Osteocyte (in vitro differentiated cells): ENCODE results near the gene EPHA3. TPM values are rescaled to one million over a fixed set of nuclear protein-coding genes. Genes with fewer than 3 reads are reported as not detected.

Source experiments
- DNase-seq: peaks from one replicate; pipeline ENCODE4 v3.0.0; 2021; ENCODE audit warnings: mixed read lengths; ENCODE audit not compliant: unreplicated experiment; ENCODE audit errors: extremely low spot score
- H3K27ac Mint-ChIP-seq: one replicate; pipeline ENCODE4 v1.8.0; 2021; ENCODE audit warnings: mild to moderate bottlenecking, mixed read lengths; ENCODE audit not compliant: unreplicated experiment
- H3K27me3 Mint-ChIP-seq: one replicate; pipeline ENCODE4 v1.8.0; 2021; ENCODE audit warnings: mixed read lengths; ENCODE audit not compliant: unreplicated experiment
- H3K36me3 Mint-ChIP-seq: one replicate; pipeline ENCODE4 v1.8.0; 2021; ENCODE audit warnings: mixed read lengths; ENCODE audit not compliant: unreplicated experiment
- H3K4me1 Mint-ChIP-seq: one replicate; pipeline ENCODE4 v1.8.0; 2021; ENCODE audit warnings: mixed read lengths; ENCODE audit not compliant: unreplicated experiment
- H3K4me3 Mint-ChIP-seq: one replicate; pipeline ENCODE4 v1.8.0; 2021; ENCODE audit warnings: mild to moderate bottlenecking, moderate library complexity, mixed read lengths; ENCODE audit not compliant: unreplicated experiment
- H3K9me3 Mint-ChIP-seq: one replicate; pipeline ENCODE4 v1.8.0; 2021; ENCODE audit warnings: mixed read lengths; ENCODE audit not compliant: unreplicated experiment
- CTCF ChIP-seq: fragments of 200-600 bp; sonication (generic); IDR thresholded peaks from 2 replicates; pipeline ENCODE4 v1.5.0; 2021; ENCODE audit warnings: antibody characterized with exemption, mild to moderate bottlenecking, moderate library complexity
- total RNA-seq: library from RNA; stranded (reverse); gene quantifications from 2 replicates; pipeline ENCODE4 v1.2.1, GENCODE V29; 2021

The EPHA3 gene
- total RNA-seq, 1 donor from 2014 or later, result 0.94 TPM

- Mint-ChIP-seq H3K27me3 (no peaks in the 10 kb centered on the region), H3K27ac (no peak overlapping the region), H3K4me1 (no peaks in the 10 kb centered on the region), H3K36me3 (no peaks in the 10 kb centered on the region), H3K9me3 (no peaks in the 10 kb centered on the region), H3K4me3 (no peak overlapping the region)
- no peak for DNase-seq
- no peak for TF ChIP-seq CTCF
Observed at GRCh38 chr3:89353465-89353864, 246.0 kb downstream of the EPHA3 start.

GRCh38 chr3:89358281-89358680, 250.9 kb downstream of the EPHA3 start:
- Mint-ChIP-seq H3K36me3 (no peaks in the 10 kb centered on the region), H3K27ac (no peak overlapping the region), H3K4me3 (no peak overlapping the region), H3K27me3 (peaks cover 4% of the 10 kb centered on the region), H3K4me1 (peaks cover 7% of the 10 kb centered on the region), H3K9me3 (no peaks in the 10 kb centered on the region)
- TF ChIP-seq CTCF, result no peak
- DNase-seq, result no peak

GRCh38 chr3:89360156-89360555, 252.7 kb downstream of the EPHA3 start:
- TF ChIP-seq CTCF, result no peak
- Mint-ChIP-seq H3K9me3 (no peaks in the 10 kb centered on the region), H3K4me1 (peaks cover 7% of the 10 kb centered on the region), H3K27me3 (peaks cover 4% of the 10 kb centered on the region), H3K4me3 (no peak overlapping the region), H3K36me3 (no peaks in the 10 kb centered on the region), H3K27ac (no peak overlapping the region)
- DNase-seq, result no peak

- DNase-seq, result no peak
- TF ChIP-seq CTCF, result no peak
- Mint-ChIP-seq H3K36me3 (no peaks in the 10 kb centered on the region), H3K4me3 (no peak overlapping the region), H3K9me3 (no peaks in the 10 kb centered on the region), H3K27ac (no peak overlapping the region), H3K27me3 (peaks cover 15% of the 10 kb centered on the region), H3K4me1 (peaks cover 7% of the 10 kb centered on the region)
Observed at GRCh38 chr3:89362496-89362895, 255.1 kb downstream of the EPHA3 start.

GRCh38 chr3:89363171-89363570, 255.8 kb downstream of the EPHA3 start:
- Mint-ChIP-seq H3K4me1 (peaks cover 7% of the 10 kb centered on the region), H3K4me3 (no peak overlapping the region), H3K27me3 (peaks cover 15% of the 10 kb centered on the region), H3K9me3 (no peaks in the 10 kb centered on the region), H3K36me3 (no peaks in the 10 kb centered on the region), H3K27ac (no peak overlapping the region)
- no peak for TF ChIP-seq CTCF
- no peak for DNase-seq
